ENCODE results near the gene PHIP.
A peak's percentile ranks its signal among the peaks of the same experiment; 100 is the strongest.
"Not testable (repeated sequence)": the region's sequence is repeated elsewhere in the genome, so short reads cannot be mapped to it uniquely, and the experiment has no call there.

PHIP gene

DNA sequence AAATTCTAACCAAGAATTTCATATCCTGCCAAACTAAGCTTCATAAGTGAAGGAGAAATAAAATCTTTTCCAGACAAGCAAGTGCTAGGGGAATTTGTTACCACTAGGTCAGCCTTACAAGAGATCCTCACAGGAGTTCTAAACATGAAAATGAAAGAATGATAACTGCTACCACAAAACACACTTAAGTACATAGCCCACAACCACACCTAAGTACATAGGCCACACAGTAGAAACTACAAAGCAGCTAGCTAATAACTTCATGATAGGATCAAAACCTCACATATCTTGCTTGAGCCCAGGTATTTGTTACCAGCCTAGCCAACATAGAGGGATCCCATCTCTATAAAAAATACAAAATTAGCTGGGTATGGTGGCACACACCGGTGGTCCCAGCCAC is 160.3 kb downstream of the PHIP start:
- Histone ChIP-seq H3K4me1 (ENCODE audit: control insufficient read depth in 5 of 5, insufficient read depth in 5 of 5, low read length in 5 of 5) (no peaks in the 10 kb centered on the region), H3K4me3 (ENCODE audit: low read depth in 1 of 5, low read length in 5 of 5) (no peak overlapping the region), H3K27me3 (ENCODE audit: control insufficient read depth in 5 of 5, insufficient read depth in 4 of 5, low read length in 5 of 5) (no peaks in the 10 kb centered on the region), H3K9ac (ENCODE audit: low read length in 5 of 5) (no peak overlapping the region), H3K27ac (ENCODE audit: low read depth, low read length) (no peak overlapping the region), H3K9me3 (ENCODE audit: control insufficient read depth in 5 of 5, low read length in 5 of 5) (peaks cover 0 to 17% (median 5%) of the 10 kb centered on the region in 5 donors), H3K36me3 (ENCODE audit: control insufficient read depth in 5 of 5, insufficient read depth in 5 of 5, low read length in 5 of 5) (no peaks in the 10 kb centered on the region)

DNA sequence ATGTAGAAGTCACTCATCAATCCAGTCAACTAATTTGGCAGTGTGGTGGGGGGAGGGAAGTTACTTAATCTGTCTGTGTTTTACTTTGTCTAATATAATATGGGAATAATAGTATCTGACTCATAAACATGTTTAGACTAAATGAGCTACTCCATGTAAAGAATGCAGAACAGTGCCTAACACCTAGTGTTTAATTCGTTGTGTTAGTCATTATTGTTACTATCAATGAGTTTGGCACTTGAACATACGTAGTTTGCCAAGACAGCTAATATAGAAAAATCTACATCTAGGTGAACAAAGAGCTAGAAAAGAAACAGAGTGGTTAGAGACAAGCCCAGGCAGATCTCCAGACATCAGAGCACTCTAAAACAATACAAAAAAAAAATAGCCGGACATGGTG is 161.6 kb downstream of the PHIP start:
- peaks cover 0 to 3% (median 0%) of the 10 kb centered on the region in 5 donors for H3K27me3 ChIP-seq (ENCODE audit: control insufficient read depth in 5 of 5, insufficient read depth in 4 of 5, low read length in 5 of 5)
- H3K4me1 ChIP-seq (ENCODE audit: control insufficient read depth in 5 of 5, insufficient read depth in 5 of 5, low read length in 5 of 5) = peaks cover 0 to under 1% (median 0%) of the 10 kb centered on the region in 5 donors
- no peaks in the 10 kb centered on the region for H3K36me3 ChIP-seq (ENCODE audit: control insufficient read depth in 5 of 5, insufficient read depth in 5 of 5, low read length in 5 of 5)
- no peak overlapping the region for H3K4me3 ChIP-seq (ENCODE audit: low read depth in 1 of 5, low read length in 5 of 5)
- no peak overlapping the region for H3K9ac ChIP-seq (ENCODE audit: low read length in 5 of 5)
- H3K9me3 ChIP-seq (ENCODE audit: control insufficient read depth in 5 of 5, low read length in 5 of 5) = peaks cover 0 to 13% (median 5%) of the 10 kb centered on the region in 5 donors
- no peak overlapping the region for H3K27ac ChIP-seq (ENCODE audit: low read depth, low read length)

DNA sequence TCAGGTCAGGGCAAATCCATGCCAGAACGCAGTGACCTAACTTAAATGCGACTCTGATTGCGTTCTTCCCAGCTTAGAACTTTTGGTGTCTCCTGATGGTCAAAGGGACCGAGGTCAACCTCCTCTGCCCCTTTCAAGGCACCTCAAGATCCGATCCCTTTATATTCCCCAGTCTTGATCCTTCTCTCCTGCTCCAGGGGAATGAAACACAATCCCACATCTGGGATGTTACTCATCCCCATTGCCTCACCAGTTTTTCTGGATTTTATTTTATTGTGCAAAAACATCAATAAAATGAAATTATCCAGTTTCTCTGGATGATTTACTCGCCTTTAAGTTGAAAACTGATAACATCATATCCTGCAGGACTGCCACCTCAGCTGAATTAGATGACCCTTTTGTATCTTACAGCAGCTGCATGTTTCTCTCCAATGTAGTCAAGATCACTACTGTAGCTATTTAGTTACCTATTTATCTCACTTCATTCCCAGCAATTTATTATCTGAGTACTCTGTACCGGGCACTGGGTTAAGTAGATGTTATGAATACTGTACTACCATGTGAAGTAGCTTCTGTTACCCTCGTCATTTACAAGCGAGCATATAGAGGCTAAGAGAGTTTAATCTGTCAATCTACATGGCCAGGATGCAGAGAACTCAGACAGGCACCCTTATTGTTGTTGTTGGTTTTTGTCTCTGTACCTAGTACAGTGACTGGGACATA is 166.7 kb downstream of the PHIP start:
- Histone ChIP-seq H3K9me3 (ENCODE audit: control insufficient read depth in 5 of 5, low read length in 5 of 5) (no peaks in the 10 kb centered on the region), H3K27ac (ENCODE audit: low read depth, low read length) (no peak overlapping the region), H3K4me1 (ENCODE audit: control insufficient read depth in 5 of 5, insufficient read depth in 5 of 5, low read length in 5 of 5) (peaks cover 2 to 19% (median 11%) of the 10 kb centered on the region in 5 donors), H3K27me3 (ENCODE audit: control insufficient read depth in 5 of 5, insufficient read depth in 4 of 5, low read length in 5 of 5) (peaks cover 0 to 4% (median 3%) of the 10 kb centered on the region in 5 donors), H3K4me3 (ENCODE audit: low read depth in 1 of 5, low read length in 5 of 5) (peak overlapping the region; percentile 67 to 76 (median 71)), H3K36me3 (ENCODE audit: control insufficient read depth in 5 of 5, insufficient read depth in 5 of 5, low read length in 5 of 5) (no peaks in the 10 kb centered on the region), H3K9ac (ENCODE audit: low read length in 5 of 5) (peak overlapping the region in 1 of 5 donors; percentile 64)

DNA sequence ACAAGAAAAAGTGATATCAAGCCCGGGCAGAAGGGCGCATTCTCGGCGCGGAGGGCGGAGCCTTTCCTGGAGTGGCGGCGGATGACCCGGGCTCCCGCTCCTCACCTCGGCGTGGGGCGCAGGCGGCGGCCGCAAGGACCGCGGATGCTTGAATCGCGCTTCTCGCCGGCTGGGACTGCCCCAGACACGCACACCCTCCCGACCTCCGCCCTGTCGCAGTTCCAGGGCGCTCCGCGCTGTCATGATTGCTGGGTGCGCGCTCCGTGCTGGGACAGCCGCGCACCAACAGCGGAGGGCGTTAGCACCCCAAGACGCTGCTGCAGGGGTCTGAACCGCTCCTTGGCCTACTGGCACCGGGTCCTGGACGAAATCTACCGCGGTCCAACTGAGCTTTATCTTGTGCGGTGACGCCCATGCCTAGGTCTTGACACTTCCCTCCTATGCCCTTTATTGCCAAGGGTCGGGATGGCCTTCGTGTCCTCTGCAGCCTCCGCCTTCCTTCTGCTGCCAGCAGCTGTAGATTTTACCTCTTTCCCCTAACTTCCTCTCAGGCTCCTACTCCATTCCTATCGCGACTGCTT is 167.4 kb downstream of the PHIP start:
- Histone ChIP-seq H3K4me3 (ENCODE audit: low read depth in 1 of 5, low read length in 5 of 5) (peak overlapping the region; percentile 67 to 76 (median 71)), H3K27ac (ENCODE audit: low read depth, low read length) (no peak overlapping the region), H3K36me3 (ENCODE audit: control insufficient read depth in 5 of 5, insufficient read depth in 5 of 5, low read length in 5 of 5) (no peaks in the 10 kb centered on the region), H3K27me3 (ENCODE audit: control insufficient read depth in 5 of 5, insufficient read depth in 4 of 5, low read length in 5 of 5) (peaks cover 0 to 4% (median 3%) of the 10 kb centered on the region in 5 donors), H3K9ac (ENCODE audit: low read length in 5 of 5) (peak overlapping the region in 3 of 5 donors; percentile 39 to 70 (median 64)), H3K9me3 (ENCODE audit: control insufficient read depth in 5 of 5, low read length in 5 of 5) (no peaks in the 10 kb centered on the region), H3K4me1 (ENCODE audit: control insufficient read depth in 5 of 5, insufficient read depth in 5 of 5, low read length in 5 of 5) (peaks cover 2 to 19% (median 11%) of the 10 kb centered on the region in 5 donors)

DNA sequence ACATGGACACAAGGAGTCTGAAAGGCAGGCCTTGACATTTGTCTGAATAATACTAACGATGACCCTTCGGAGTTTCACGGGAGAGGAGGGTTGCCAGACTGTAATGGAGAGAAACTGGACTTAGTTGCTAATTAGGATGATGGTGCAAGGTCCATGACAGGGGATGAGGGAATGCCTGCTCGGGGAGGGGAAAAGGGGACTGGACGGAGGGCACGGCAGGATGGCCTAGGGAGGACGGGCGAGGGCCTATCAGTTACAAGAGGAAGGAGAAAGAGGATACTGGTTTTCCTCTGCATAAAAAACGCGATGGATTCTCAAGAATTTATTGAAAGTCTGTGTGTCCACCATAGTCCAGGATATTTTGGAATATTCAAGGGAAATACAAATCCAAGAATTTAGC is 168.0 kb downstream of the PHIP start:
- no peaks in the 10 kb centered on the region for H3K36me3 ChIP-seq (ENCODE audit: control insufficient read depth in 5 of 5, insufficient read depth in 5 of 5, low read length in 5 of 5)
- peaks cover 2 to 19% (median 11%) of the 10 kb centered on the region in 5 donors for H3K4me1 ChIP-seq (ENCODE audit: control insufficient read depth in 5 of 5, insufficient read depth in 5 of 5, low read length in 5 of 5)
- H3K27ac ChIP-seq (ENCODE audit: low read depth, low read length) = no peak overlapping the region
- H3K27me3 ChIP-seq (ENCODE audit: control insufficient read depth in 5 of 5, insufficient read depth in 4 of 5, low read length in 5 of 5) = peaks cover 0 to 4% (median 3%) of the 10 kb centered on the region in 5 donors
- peak overlapping the region; percentile 36 to 76 (median 68) for H3K4me3 ChIP-seq (ENCODE audit: low read depth in 1 of 5, low read length in 5 of 5)
- no peak overlapping the region for H3K9ac ChIP-seq (ENCODE audit: low read length in 5 of 5)
- no peaks in the 10 kb centered on the region for H3K9me3 ChIP-seq (ENCODE audit: control insufficient read depth in 5 of 5, low read length in 5 of 5)

DNA sequence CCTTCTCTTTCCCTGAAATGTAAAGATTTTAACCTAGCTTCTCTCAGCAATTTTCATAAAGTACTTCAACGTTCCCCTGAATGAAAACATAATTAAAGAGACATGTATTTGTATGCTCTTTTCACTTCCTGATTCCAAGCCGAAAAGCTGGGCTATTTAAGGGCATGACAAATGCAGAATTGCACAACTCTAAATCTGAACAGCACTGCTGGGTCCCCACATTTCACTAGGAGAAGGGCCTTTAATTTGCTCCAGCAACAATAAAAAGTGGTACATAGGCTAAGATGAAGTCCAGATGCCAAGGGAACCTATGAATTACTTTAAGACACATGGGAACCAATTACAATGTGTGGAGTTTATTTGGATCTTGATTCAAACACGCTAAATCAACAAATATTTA is 168.7 kb downstream of the PHIP start:
- Histone ChIP-seq H3K4me3 (ENCODE audit: low read depth in 1 of 5, low read length in 5 of 5) (no peak overlapping the region), H3K9me3 (ENCODE audit: control insufficient read depth in 5 of 5, low read length in 5 of 5) (no peaks in the 10 kb centered on the region), H3K9ac (ENCODE audit: low read length in 5 of 5) (no peak overlapping the region), H3K27ac (ENCODE audit: low read depth, low read length) (no peak overlapping the region), H3K27me3 (ENCODE audit: control insufficient read depth in 5 of 5, insufficient read depth in 4 of 5, low read length in 5 of 5) (peaks cover 0 to 4% (median 3%) of the 10 kb centered on the region in 5 donors), H3K36me3 (ENCODE audit: control insufficient read depth in 5 of 5, insufficient read depth in 5 of 5, low read length in 5 of 5) (no peaks in the 10 kb centered on the region), H3K4me1 (ENCODE audit: control insufficient read depth in 5 of 5, insufficient read depth in 5 of 5, low read length in 5 of 5) (peaks cover 2 to 19% (median 11%) of the 10 kb centered on the region in 5 donors)

DNA sequence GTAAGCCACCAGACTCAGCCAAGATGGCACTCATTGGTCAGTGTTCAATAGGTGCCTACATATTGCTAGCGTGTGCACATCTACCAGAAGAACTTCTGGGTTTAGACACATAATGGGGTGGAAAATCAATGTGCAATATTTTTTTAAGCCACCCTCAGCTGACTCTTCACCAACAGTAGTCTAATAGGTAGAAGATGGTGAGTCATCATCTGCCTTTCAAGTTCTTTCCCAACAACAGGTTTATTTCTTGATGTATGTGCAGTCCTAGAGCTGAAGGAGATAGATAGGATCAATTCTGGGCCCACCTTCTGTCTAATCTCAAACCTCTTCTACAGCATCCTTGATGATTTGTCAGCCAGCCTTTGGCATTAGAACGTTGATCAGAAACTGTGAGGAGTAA is 169.4 kb downstream of the PHIP start:
- Histone ChIP-seq H3K36me3 (ENCODE audit: control insufficient read depth in 5 of 5, insufficient read depth in 5 of 5, low read length in 5 of 5) (no peaks in the 10 kb centered on the region), H3K27me3 (ENCODE audit: control insufficient read depth in 5 of 5, insufficient read depth in 4 of 5, low read length in 5 of 5) (peaks cover 0 to 4% (median 3%) of the 10 kb centered on the region in 5 donors), H3K4me3 (ENCODE audit: low read depth in 1 of 5, low read length in 5 of 5) (no peak overlapping the region), H3K9ac (ENCODE audit: low read length in 5 of 5) (no peak overlapping the region), H3K9me3 (ENCODE audit: control insufficient read depth in 5 of 5, low read length in 5 of 5) (no peaks in the 10 kb centered on the region), H3K4me1 (ENCODE audit: control insufficient read depth in 5 of 5, insufficient read depth in 5 of 5, low read length in 5 of 5) (peaks cover 2 to 19% (median 11%) of the 10 kb centered on the region in 5 donors), H3K27ac (ENCODE audit: low read depth, low read length) (no peak overlapping the region)

DNA sequence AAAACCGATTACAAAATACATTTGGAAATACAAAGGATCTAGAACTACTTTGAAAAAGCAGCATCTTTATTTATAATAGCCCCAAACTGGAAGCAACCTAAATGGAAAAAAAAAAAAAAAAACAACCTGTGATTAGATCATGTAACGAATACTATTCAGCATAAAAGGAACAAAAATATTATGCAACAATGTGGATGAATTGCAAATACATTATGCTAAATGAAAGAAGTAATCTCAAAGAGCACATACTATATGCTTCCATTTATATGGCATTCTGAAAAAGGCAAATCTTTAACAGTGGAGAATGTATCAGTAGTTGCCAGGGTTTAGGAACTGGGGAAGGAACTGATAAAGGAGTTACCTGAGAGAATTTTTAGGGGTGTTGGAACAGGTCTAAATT is 181.8 kb downstream of the PHIP start:
- Histone ChIP-seq H3K4me1 (ENCODE audit: control insufficient read depth in 5 of 5, insufficient read depth in 5 of 5, low read length in 5 of 5) (no peaks in the 10 kb centered on the region), H3K36me3 (ENCODE audit: control insufficient read depth in 5 of 5, insufficient read depth in 5 of 5, low read length in 5 of 5) (peaks cover 0 to 5% (median 5%) of the 10 kb centered on the region in 5 donors), H3K27ac (ENCODE audit: low read depth, low read length) (no peak overlapping the region), H3K9ac (ENCODE audit: low read length in 5 of 5) (no peak overlapping the region), H3K27me3 (ENCODE audit: control insufficient read depth in 5 of 5, insufficient read depth in 4 of 5, low read length in 5 of 5) (no peaks in the 10 kb centered on the region), H3K9me3 (ENCODE audit: control insufficient read depth in 5 of 5, low read length in 5 of 5) (no peaks in the 10 kb centered on the region), H3K4me3 (ENCODE audit: low read depth in 1 of 5, low read length in 5 of 5) (no peak overlapping the region)

DNA sequence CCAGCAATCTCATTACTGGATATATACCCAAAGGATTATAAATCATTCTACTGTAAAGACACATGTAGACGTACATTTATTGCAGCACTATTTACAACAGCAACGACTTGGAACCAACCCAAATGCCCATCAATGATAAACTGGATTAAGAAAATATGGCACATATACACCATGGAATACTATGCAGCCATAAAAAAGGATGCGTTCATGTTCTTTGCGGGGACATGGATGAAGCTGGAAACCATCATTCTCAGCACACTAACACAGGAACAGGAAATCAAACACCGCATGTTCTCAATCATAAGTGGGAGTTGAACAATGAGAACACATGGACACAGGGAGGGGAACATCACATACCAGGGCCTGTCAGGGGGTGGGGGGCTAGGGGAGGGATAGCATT is 188.2 kb downstream of the PHIP start:
- not testable (repeated sequence) for H3K9me3 ChIP-seq (ENCODE audit: control insufficient read depth in 5 of 5, low read length in 5 of 5); H3K27me3 ChIP-seq (ENCODE audit: control insufficient read depth in 5 of 5, insufficient read depth in 4 of 5, low read length in 5 of 5); H3K4me1 ChIP-seq (ENCODE audit: control insufficient read depth in 5 of 5, insufficient read depth in 5 of 5, low read length in 5 of 5); H3K9ac ChIP-seq (ENCODE audit: low read length in 5 of 5); H3K4me3 ChIP-seq (ENCODE audit: low read depth in 1 of 5, low read length in 5 of 5); H3K27ac ChIP-seq (ENCODE audit: low read depth, low read length)
- peaks cover 0 to 12% (median 0%) of the 10 kb centered on the region in 5 donors for H3K36me3 ChIP-seq (ENCODE audit: control insufficient read depth in 5 of 5, insufficient read depth in 5 of 5, low read length in 5 of 5)
